ENCODE data around the gene HOMER2.
"Not testable (repeated sequence)": the region's sequence is repeated elsewhere in the genome, so short reads cannot be mapped to it uniquely, and the experiment has no call there.

The HOMER2 gene

GRCh38 chr15:82882273-82882928 is 70.1 kb downstream of the HOMER2 start:
- FAIRE-seq = no peak
- TF ChIP-seq POLR2A (IDR thresholded peaks at IDR 0.05; ENCODE audit: low read depth, low read length) = no peak
- no peak for DNase-seq (ENCODE audit: insufficient read length, low spot score)

GRCh38 chr15:82881747-82882146 is 70.8 kb downstream of the HOMER2 start:
- no peak for FAIRE-seq
- TF ChIP-seq POLR2A (IDR thresholded peaks at IDR 0.05; ENCODE audit: low read depth, low read length) = no peak

GRCh38 chr15:82880704-82881103 is 71.8 kb downstream of the HOMER2 start:
- no peak for TF ChIP-seq POLR2A (IDR thresholded peaks at IDR 0.05; ENCODE audit: low read depth, low read length)
- FAIRE-seq = no peak
- no peak for DNase-seq (ENCODE audit: insufficient read length, low spot score)

More at GRCh38 chr15:82881747-82882146, 70.8 kb downstream of the HOMER2 start:
- DNase-seq (ENCODE audit: insufficient read length, low spot score) = no peak

GRCh38 chr15:82878325-82878724 is 74.2 kb downstream of the HOMER2 start:
- no peak for FAIRE-seq

GRCh38 chr15:82877825-82878224 is 74.7 kb downstream of the HOMER2 start:
- DNase-seq (ENCODE audit: insufficient read length, low spot score) = no peak
- no peak for FAIRE-seq
- no peak for TF ChIP-seq POLR2A (IDR thresholded peaks at IDR 0.05; ENCODE audit: low read depth, low read length)

More at GRCh38 chr15:82878325-82878724, 74.2 kb downstream of the HOMER2 start:
- TF ChIP-seq POLR2A (IDR thresholded peaks at IDR 0.05; ENCODE audit: low read depth, low read length) = no peak
- DNase-seq (ENCODE audit: insufficient read length, low spot score) = no peak

DNA sequence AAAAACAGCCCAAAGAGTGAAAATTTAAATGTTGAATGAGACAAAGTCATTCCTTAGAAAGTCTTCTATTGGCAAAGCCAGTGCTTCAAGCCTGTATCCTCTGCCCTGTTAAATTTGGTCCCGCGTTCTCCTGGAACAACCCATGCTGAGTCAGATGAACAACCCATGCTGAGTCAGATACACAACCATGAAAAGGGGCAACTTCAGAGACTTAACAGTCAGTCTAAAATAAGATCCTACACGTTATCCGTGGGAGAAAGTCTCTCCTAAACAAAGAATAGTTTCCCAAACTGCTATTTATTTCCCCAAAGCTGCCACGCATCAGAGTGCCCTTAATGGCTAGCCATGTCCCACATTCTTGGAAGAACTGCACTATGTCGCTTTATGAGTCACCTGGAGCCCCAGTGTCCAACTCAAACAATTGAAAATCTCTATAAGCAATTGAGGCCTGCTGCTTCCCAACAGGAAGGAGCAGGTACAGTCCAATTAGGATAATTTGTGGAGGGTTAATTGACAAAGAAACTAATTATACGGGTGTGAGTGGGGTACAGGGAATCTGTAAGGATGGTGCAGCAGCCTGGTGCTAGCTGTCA is 77.0 kb downstream of the HOMER2 start:
- TF ChIP-seq POLR2A (IDR thresholded peaks at IDR 0.05; ENCODE audit: low read depth, low read length) = no peak
- no peak for FAIRE-seq
- peak; percentile 38 for DNase-seq (ENCODE audit: insufficient read length, low spot score)

DNA sequence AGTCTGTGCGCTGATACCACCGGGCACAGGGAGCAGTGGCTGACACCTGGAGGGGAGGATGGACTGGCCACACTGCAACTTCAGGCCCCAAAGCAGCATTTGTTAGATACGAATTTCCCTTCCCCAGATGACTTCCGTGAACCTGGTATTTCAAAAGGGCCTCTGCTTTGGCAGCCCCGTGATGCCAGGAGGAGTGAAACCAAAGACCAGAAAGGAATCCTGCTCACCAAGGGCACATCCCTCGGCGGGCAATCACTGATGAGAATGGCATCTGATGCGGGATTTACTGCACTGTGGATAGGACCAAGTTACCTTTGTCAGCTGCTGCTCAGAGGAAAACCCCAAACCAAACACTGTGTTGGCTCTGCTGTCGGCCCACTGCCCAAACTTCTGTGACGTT is 77.6 kb downstream of the HOMER2 start:
- DNase-seq (ENCODE audit: insufficient read length, low spot score) = no peak
- FAIRE-seq = no peak
- TF ChIP-seq POLR2A (IDR thresholded peaks at IDR 0.05; ENCODE audit: low read depth, low read length) = no peak

DNA sequence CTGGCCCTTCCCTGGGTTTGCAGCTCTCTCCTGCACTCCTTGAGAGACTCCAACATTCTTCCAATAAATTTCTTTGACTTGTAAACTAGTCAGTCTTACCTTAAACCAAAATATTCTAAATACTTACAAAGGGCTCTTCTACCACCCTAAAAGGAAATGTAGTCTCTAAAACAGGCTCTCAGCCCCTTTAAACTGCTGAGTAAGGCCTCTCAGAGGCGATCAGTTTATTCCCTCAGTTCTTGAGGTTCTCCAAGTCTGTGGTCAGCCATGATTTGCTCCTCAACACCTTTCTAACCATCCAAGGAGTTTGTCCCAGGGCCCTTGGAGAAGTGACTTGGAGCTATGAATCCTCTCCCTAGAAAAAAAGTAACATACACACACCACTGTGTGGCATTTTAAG is 78.3 kb downstream of the HOMER2 start:
- FAIRE-seq = no peak
- DNase-seq (ENCODE audit: insufficient read length, low spot score) = no peak
- no peak for TF ChIP-seq POLR2A (IDR thresholded peaks at IDR 0.05; ENCODE audit: low read depth, low read length)

DNA sequence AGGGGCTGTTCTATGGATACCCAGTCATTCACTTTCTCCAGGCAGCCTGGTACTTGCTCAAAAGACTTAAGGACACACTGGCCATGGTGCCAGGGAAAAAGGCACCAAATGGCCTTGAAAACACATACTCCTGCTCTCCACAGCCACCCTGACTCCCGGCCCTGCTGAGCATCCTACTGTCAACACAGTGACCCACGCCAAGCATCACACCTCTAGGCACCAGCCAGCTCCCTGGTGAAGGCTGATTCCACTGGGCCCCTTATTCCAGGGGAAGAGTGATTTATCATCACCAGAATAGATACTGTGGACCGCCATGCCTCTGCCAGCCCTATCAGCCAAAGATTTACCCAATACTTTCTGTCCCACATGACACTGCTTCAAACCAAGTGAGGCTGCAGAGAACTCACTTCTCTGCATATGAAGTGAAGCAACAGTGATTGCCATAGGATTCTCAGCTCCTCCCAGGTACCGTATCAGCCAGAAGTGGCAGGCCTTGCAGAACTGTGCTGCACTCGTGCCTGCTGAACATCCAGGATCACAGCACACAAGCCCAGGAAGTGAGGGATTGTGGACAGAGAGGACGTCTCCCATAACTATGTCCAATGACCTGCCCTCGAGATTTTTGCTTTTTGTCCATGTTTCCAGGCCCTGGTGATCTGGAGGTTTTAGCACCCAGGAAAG is 79.4 kb downstream of the HOMER2 start:
- FAIRE-seq = no peak
- DNase-seq (ENCODE audit: insufficient read length, low spot score) = no peak

GRCh38 chr15:82871832-82872484 is 80.6 kb downstream of the HOMER2 start:
- DNase-seq (ENCODE audit: insufficient read length, low spot score) = no peak
- no peak for TF ChIP-seq POLR2A (IDR thresholded peaks at IDR 0.05; ENCODE audit: low read depth, low read length)
- no peak for FAIRE-seq

More for the DNA sequence above, 79.4 kb downstream of the HOMER2 start:
- TF ChIP-seq POLR2A (IDR thresholded peaks at IDR 0.05; ENCODE audit: low read depth, low read length) = no peak

DNA sequence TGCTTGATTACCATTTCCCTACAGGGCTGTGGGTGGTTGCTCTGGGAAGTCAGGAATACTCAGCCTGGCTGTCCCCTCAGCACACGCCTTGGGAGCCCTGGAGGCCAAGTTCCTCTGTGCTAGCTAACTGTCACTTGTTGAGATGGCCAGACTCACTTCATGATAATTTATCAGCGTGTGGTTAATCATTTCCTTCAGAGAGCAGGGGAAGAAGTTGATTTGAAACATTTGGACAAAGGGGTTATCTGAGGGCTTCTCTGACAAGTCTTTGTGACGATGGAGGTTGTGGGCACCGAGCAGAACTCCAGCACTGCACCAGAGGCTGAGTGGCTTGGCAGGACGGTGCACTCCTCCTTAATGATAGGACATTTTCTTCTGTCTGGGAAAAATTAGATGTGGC is 81.2 kb downstream of the HOMER2 start:
- no peak for FAIRE-seq
- no peak for TF ChIP-seq POLR2A (IDR thresholded peaks at IDR 0.05; ENCODE audit: low read depth, low read length)
- no peak for DNase-seq (ENCODE audit: insufficient read length, low spot score)

- DNase-seq (ENCODE audit: insufficient read length, low spot score) (no peak), FAIRE-seq (no peak)
- no peak for TF ChIP-seq POLR2A (IDR thresholded peaks at IDR 0.05; ENCODE audit: low read depth, low read length)
Measured at GRCh38 chr15:82870727-82871320, 81.7 kb downstream of the HOMER2 start.

GRCh38 chr15:82865981-82866380 is 86.5 kb downstream of the HOMER2 start:
- DNase-seq (ENCODE audit: insufficient read length, low spot score); FAIRE-seq: not testable (repeated sequence)

- not testable (repeated sequence) for FAIRE-seq; DNase-seq (ENCODE audit: insufficient read length, low spot score)
Measured at GRCh38 chr15:82865581-82865980, 86.9 kb downstream of the HOMER2 start.

Data from H54 (cell line).